MM.1S (cell line): ENCODE results near the gene MUC13.

Experiments used
- CTCF ChIP-seq: fragments of 300-600 bp; sonication (generic); IDR thresholded peaks from 2 replicates; pipeline ENCODE4 v1.5.1; 2016; ENCODE audit warnings: antibody characterized with exemption, low read length, mixed read lengths
- EZH2 ChIP-seq: fragments of 300-600 bp; sonication (generic); optimal IDR thresholded peaks from 2 replicates; pipeline ENCODE3; 2017; ENCODE audit warnings: low read depth, mild to moderate bottlenecking, antibody characterized with exemption, low read length, mixed read lengths
- EZH2phosphoT487 ChIP-seq: fragments of 300-600 bp; sonication (generic); IDR thresholded peaks from 2 replicates; pipeline ENCODE4 v1.6.1; 2018; ENCODE audit warnings: antibody characterized with exemption, low read length

GRCh38 chr3:124883766-124884473 lies 50.6 kb downstream of the MUC13 start:
- TF ChIP-seq EZH2 (no peak), EZH2phosphoT487 (no peak), CTCF (no peak)
